ENCODE measurements around the gene HTR4. TPM values are rescaled to one million over a fixed set of nuclear protein-coding genes. Genes with fewer than 3 reads are reported as not detected.
"Not testable (repeated sequence)": the region's sequence is repeated elsewhere in the genome, so short reads cannot be mapped to it uniquely, and the experiment has no call there.

HTR4 gene
- total RNA-seq, 1 experiment from 2014 or later, result not detected

- no peak for DNase-seq (ENCODE audit: low read depth)
Observed at GRCh38 chr5:148482196-148482595, 172.1 kb downstream of the HTR4 start.

- no peak for DNase-seq (ENCODE audit: low read depth)
Observed at GRCh38 chr5:148477429-148477828, 176.9 kb downstream of the HTR4 start.

- DNase-seq (ENCODE audit: low read depth), result no peak
Observed at GRCh38 chr5:148476302-148476701, 178.0 kb downstream of the HTR4 start.

- peak; percentile 64 for DNase-seq (ENCODE audit: low read depth)
Observed at GRCh38 chr5:148474025-148474511, 180.3 kb downstream of the HTR4 start.

- no peak for DNase-seq (ENCODE audit: low read depth)
Observed at GRCh38 chr5:148471379-148471778, 182.9 kb downstream of the HTR4 start.

- DNase-seq (ENCODE audit: low read depth), result peak; percentile 81
Observed at GRCh38 chr5:148469501-148469935, 184.8 kb downstream of the HTR4 start.

GRCh38 chr5:148468746-148469145 is 185.6 kb downstream of the HTR4 start:
- DNase-seq (ENCODE audit: low read depth), result not testable (repeated sequence)

GRCh38 chr5:148467958-148468357 is 186.4 kb downstream of the HTR4 start:
- no peak for DNase-seq (ENCODE audit: low read depth)

GRCh38 chr5:148466236-148466580 is 188.1 kb downstream of the HTR4 start:
- DNase-seq (ENCODE audit: low read depth), result no peak

GRCh38 chr5:148465381-148466235 is 188.7 kb downstream of the HTR4 start:
- DNase-seq (ENCODE audit: low read depth), result no peak

GRCh38 chr5:148459669-148460068 is 194.7 kb downstream of the HTR4 start:
- DNase-seq (ENCODE audit: low read depth), result no peak

- DNase-seq (ENCODE audit: low read depth), result no peak
Observed at GRCh38 chr5:148458036-148458888, 196.1 kb downstream of the HTR4 start.

GRCh38 chr5:148457183-148457620 is 197.1 kb downstream of the HTR4 start:
- peak; percentile 7 for DNase-seq (ENCODE audit: low read depth)

GRCh38 chr5:148455185-148455584 is 199.1 kb downstream of the HTR4 start:
- no peak for DNase-seq (ENCODE audit: low read depth)

GRCh38 chr5:148454576-148454975 is 199.8 kb downstream of the HTR4 start:
- DNase-seq (ENCODE audit: low read depth), result no peak

- DNase-seq (ENCODE audit: low read depth), result no peak
Observed at GRCh38 chr5:148452499-148453193, 201.7 kb downstream of the HTR4 start.

GRCh38 chr5:148446611-148447010 is 207.7 kb downstream of the HTR4 start:
- DNase-seq (ENCODE audit: low read depth), result no peak

GRCh38 chr5:148445578-148445977 is 208.7 kb downstream of the HTR4 start:
- no peak for DNase-seq (ENCODE audit: low read depth)

- peak; percentile 67 for DNase-seq (ENCODE audit: low read depth)
Observed at GRCh38 chr5:148443998-148444397, 210.3 kb downstream of the HTR4 start.

- no peak for DNase-seq (ENCODE audit: low read depth)
Observed at GRCh38 chr5:148443241-148443640, 211.1 kb downstream of the HTR4 start.

GRCh38 chr5:148438933-148439332 is 215.4 kb downstream of the HTR4 start:
- DNase-seq (ENCODE audit: low read depth), result no peak

- no peak for DNase-seq (ENCODE audit: low read depth)
Observed at GRCh38 chr5:148437249-148437648, 217.1 kb downstream of the HTR4 start.

All from M059J (cell line).